ENCODE results near the gene MRPS18A.
A peak's percentile ranks its signal among the peaks of the same experiment; 100 is the strongest.

The MRPS18A gene

GRCh38 chr6:43674921-43675320, 12.7 kb downstream of the MRPS18A start:
- Mint-ChIP-seq H3K9me3 (no peaks in the 10 kb centered on the region), H3K36me3 (ENCODE audit: low read depth) (peaks cover 62% of the 10 kb centered on the region), H3K27ac (peak overlapping the region; percentile 79 to 99 (median 98)), H3K27me3 (ENCODE audit: low read depth) (no peaks in the 10 kb centered on the region), H3K4me1 (peaks cover 48% of the 10 kb centered on the region), H3K4me3 (no peak overlapping the region)
- TF ChIP-seq, protein P1, sequence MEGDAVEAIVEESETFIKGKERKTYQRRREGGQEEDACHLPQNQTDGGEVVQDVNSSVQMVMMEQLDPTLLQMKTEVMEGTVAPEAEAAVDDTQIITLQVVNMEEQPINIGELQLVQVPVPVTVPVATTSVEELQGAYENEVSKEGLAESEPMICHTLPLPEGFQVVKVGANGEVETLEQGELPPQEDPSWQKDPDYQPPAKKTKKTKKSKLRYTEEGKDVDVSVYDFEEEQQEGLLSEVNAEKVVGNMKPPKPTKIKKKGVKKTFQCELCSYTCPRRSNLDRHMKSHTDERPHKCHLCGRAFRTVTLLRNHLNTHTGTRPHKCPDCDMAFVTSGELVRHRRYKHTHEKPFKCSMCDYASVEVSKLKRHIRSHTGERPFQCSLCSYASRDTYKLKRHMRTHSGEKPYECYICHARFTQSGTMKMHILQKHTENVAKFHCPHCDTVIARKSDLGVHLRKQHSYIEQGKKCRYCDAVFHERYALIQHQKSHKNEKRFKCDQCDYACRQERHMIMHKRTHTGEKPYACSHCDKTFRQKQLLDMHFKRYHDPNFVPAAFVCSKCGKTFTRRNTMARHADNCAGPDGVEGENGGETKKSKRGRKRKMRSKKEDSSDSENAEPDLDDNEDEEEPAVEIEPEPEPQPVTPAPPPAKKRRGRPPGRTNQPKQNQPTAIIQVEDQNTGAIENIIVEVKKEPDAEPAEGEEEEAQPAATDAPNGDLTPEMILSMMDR (IDR thresholded peaks at IDR 0.05; ENCODE audit: unreplicated experiment in 3 of 3): no peak

DNA sequence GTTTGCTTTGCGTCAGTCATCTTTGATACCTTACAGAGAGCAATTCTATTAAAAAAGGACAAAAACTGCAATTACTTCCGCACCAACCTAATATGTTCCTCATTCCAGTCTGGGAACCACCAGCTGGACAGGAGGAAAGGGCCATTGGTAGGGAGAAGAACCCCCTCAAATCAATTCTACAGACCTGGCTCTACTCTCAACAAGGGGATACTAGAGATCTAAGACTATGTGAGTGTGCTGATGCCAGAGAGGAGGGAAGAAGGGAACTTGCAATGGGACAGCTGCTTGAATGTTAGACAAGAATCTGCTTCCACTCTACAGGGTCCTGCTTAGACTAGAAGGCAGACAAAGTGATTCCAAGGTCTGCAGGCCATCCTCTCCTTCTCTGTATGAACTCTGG, 13.3 kb downstream of the MRPS18A start:
- Mint-ChIP-seq H3K4me1 (peaks cover 51% of the 10 kb centered on the region), H3K9me3 (no peaks in the 10 kb centered on the region), H3K36me3 (ENCODE audit: low read depth) (peaks cover 58% of the 10 kb centered on the region), H3K4me3 (no peak overlapping the region), H3K27me3 (ENCODE audit: low read depth) (no peaks in the 10 kb centered on the region), H3K27ac (peak overlapping the region; percentile 79 to 99 (median 98))
- TF ChIP-seq, protein P1 (IDR thresholded peaks at IDR 0.05; ENCODE audit: unreplicated experiment in 3 of 3): no peak

DNA sequence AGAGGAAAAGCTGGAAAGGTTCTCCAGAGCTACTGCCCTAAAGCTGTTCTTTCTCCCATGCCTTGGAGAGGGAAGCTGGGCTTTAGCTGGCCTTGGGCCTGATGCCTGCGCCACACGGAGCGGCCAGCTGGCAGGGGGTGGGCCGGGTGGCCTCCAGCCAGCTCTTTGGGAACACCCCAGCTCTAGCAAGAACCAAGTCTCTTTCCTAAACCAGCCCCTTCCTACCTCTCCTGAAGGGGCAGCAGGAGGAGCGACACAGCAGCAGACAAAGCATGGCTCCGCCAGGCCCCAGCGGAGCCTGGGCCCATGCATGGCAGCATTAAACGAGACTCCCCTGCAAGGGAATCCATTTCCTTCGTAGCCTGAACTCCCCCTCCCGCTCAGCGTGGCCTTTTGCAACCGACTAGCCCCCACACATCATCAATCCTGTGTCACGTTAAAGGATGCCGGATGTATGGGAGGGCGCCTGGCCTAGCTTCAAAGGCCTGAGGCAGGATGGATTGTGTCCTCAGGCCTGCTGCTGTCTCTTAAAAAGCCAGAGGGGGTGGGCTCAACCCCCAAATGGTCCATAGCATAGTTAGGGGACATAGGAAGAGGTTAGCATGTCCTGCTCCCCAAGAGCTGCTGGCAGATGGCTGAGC, 14.0 kb downstream of the MRPS18A start:
- Mint-ChIP-seq H3K27ac (peak overlapping the region; percentile 97 to 99 (median 98)), H3K4me1 (peaks cover 58% of the 10 kb centered on the region), H3K36me3 (ENCODE audit: low read depth) (peaks cover 56% of the 10 kb centered on the region), H3K27me3 (ENCODE audit: low read depth) (no peaks in the 10 kb centered on the region), H3K9me3 (no peaks in the 10 kb centered on the region), H3K4me3 (peak overlapping the region; percentile 31 to 45 (median 45))
- TF ChIP-seq, protein P1 (IDR thresholded peaks at IDR 0.05; ENCODE audit: unreplicated experiment in 3 of 3): no peak

- TF ChIP-seq, protein P1 (IDR thresholded peaks at IDR 0.05; ENCODE audit: unreplicated experiment in 3 of 3): no peak
- H3K9me3 Mint-ChIP-seq: no peaks in the 10 kb centered on the region
- H3K4me3 Mint-ChIP-seq: no peak overlapping the region
- H3K36me3 Mint-ChIP-seq (ENCODE audit: low read depth): peaks cover 45% of the 10 kb centered on the region
- H3K4me1 Mint-ChIP-seq: peaks cover 74% of the 10 kb centered on the region
- no peaks in the 10 kb centered on the region for H3K27me3 Mint-ChIP-seq (ENCODE audit: low read depth)
- H3K27ac Mint-ChIP-seq: peak overlapping the region; percentile 97 to 99 (median 98)
Measured at GRCh38 chr6:43671801-43672690, 15.5 kb downstream of the MRPS18A start.

- no peaks in the 10 kb centered on the region for H3K9me3 Mint-ChIP-seq
- H3K36me3 Mint-ChIP-seq (ENCODE audit: low read depth): peaks cover 45% of the 10 kb centered on the region
- no peaks in the 10 kb centered on the region for H3K27me3 Mint-ChIP-seq (ENCODE audit: low read depth)
- TF ChIP-seq, protein P1 (IDR thresholded peaks at IDR 0.05; ENCODE audit: unreplicated experiment in 3 of 3): no peak
- H3K4me1 Mint-ChIP-seq: peaks cover 80% of the 10 kb centered on the region
- H3K4me3 Mint-ChIP-seq: no peak overlapping the region
- peak overlapping the region; percentile 52 to 99 (median 98) for H3K27ac Mint-ChIP-seq
Measured at GRCh38 chr6:43671011-43671800, 16.4 kb downstream of the MRPS18A start.

All from nephron (organoid).